Activated CD4-positive, alpha-beta T cell treated with anti-CD3 and anti-CD28 coated beads for 36 hours (primary cell): ENCODE data around the gene CLEC20A. TPM values are rescaled to one million over a fixed set of nuclear protein-coding genes. Genes with fewer than 3 reads are reported as not detected.

Experiments used
- ATAC-seq: fragments of 200-7000 bp; cut with Tn5 transposase; one replicate; pipeline ENCODE4 v1.10.0; 2021; ENCODE audit warnings: mild to moderate bottlenecking, moderate library complexity
- CTCF ChIA-PET: fragments of 350-600 bp; sonication (Branson Sonifier 250); formaldehyde crosslinking; loops from one replicate; lab custom pipeline; 2021; ENCODE audit warnings: antibody characterized with exemption; lab: Charles Lee
- POLR2A ChIA-PET: fragments of 350-600 bp; sonication (Branson Sonifier 250); formaldehyde crosslinking; loops from one replicate; lab custom pipeline; 2021; ENCODE audit warnings: antibody characterized with exemption, inconsistent platforms; lab: Charles Lee
- DNase-seq: peaks from one replicate; pipeline ENCODE4 v3.0.0-alpha.2; 2020
- H3K27ac Mint-ChIP-seq: one replicate; pipeline ENCODE4 v1.8.0; 2021; ENCODE audit warnings: mixed read lengths
- H3K27me3 Mint-ChIP-seq: one replicate; pipeline ENCODE4 v1.8.0; 2021; ENCODE audit warnings: mixed read lengths
- H3K36me3 Mint-ChIP-seq: one replicate; pipeline ENCODE4 v1.8.0; 2021; ENCODE audit warnings: low read depth, mixed read lengths
- H3K4me1 Mint-ChIP-seq: one replicate; pipeline ENCODE4 v1.8.0; 2021; ENCODE audit warnings: mixed read lengths
- H3K4me3 Mint-ChIP-seq: one replicate; pipeline ENCODE4 v1.8.0; 2021; ENCODE audit warnings: mild to moderate bottlenecking, moderate library complexity, mixed read lengths
- H3K9me3 Mint-ChIP-seq: one replicate; pipeline ENCODE4 v1.8.0; 2021; ENCODE audit warnings: low read depth, mixed read lengths
- intact Hi-C, 2 experiments: fragments of 100-400 bp; cut with DNase I in 1 of 2; cut with micrococcal nuclease in 1 of 2; formaldehyde crosslinking; loops; one replicate each; pipeline versions ENCODE4 v1.14.2 to v1.15.1; 2022 to 2024; cut with DNase I, micrococcal nuclease
- total RNA-seq, 2 experiments: library from RNA; stranded (reverse); gene quantifications; one replicate each; pipeline ENCODE4 v1.2.3, GENCODE V29; 2021

The CLEC20A gene
- total RNA-seq, 2 experiments from 2014 or later: not detected

DNA sequence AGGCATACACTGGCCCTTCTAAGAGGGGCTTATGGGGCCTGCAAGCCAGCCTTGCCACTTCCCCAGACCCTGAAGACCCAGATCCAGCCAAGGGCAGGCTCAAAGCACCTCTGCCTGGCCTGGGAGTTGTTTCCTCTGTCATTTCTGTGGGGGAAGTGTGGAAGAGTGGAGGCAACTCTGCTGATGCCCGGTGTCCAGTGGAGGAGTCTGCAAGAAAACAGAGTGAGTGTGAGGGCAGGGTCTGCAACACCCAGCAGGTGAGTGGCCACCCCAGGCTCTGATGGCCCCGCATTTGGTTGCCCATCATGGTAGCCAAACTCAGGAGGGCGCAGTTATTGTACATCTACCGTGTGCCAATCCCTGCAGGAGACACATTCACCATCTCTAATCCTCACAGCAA lies 8.4 kb downstream of the CLEC20A start:
- ChIA-PET POLR2A (no interaction called here), CTCF (interaction anchor here (1.0 kb wide), 1 partner anchor 13 kb away, joined by 3 read pairs; no protein-coding TSS in a partner anchor)
- ATAC-seq (no peak), DNase-seq (no peak)
- H3K36me3 Mint-ChIP-seq: no peaks in the 10 kb centered on the region
- H3K4me3 Mint-ChIP-seq: no peak overlapping the region
- intact Hi-C loops: no loop called here
- H3K9me3 Mint-ChIP-seq: no peaks in the 10 kb centered on the region
- no peaks in the 10 kb centered on the region for H3K4me1 Mint-ChIP-seq
- no peak overlapping the region for H3K27ac Mint-ChIP-seq
- H3K27me3 Mint-ChIP-seq: peaks cover 18% of the 10 kb centered on the region

DNA sequence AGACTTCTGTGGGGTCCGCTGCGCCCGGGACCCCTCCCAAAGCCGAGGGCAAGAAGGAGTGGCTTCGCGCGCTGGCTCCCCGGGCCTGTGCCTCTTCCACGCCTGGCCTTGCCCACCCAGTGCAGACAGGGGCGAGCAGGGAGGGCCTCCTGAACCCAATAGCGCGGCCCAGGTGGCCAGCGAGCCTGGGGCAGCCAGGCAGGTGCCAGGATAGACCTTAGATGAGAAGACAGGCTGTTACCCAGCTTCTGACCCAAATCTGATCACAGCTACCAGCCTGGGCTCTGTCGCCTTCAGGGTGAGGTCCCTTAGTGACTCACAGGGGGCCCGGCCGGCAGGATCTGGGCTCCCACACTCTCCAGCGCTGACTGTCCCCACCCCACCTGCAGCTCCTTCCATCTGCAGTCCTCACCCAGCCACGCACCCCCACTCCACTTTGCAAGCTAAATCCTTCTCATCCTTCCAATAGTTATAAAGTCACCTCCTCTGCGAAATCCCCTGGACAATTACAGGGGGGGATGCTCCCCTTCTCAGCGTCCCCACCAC lies 9.6 kb downstream of the CLEC20A start:
- Mint-ChIP-seq H3K27ac (no peak overlapping the region), H3K4me1 (no peaks in the 10 kb centered on the region), H3K36me3 (no peaks in the 10 kb centered on the region), H3K27me3 (peaks cover 18% of the 10 kb centered on the region), H3K4me3 (no peak overlapping the region), H3K9me3 (no peaks in the 10 kb centered on the region)
- no peak for DNase-seq
- no peak for ATAC-seq
- intact Hi-C loops: no loop called here
- ChIA-PET CTCF (interaction anchor here (1.0 kb wide), 1 partner anchor 14 kb away, joined by 3 read pairs; no protein-coding TSS in a partner anchor), POLR2A (no interaction called here)

DNA sequence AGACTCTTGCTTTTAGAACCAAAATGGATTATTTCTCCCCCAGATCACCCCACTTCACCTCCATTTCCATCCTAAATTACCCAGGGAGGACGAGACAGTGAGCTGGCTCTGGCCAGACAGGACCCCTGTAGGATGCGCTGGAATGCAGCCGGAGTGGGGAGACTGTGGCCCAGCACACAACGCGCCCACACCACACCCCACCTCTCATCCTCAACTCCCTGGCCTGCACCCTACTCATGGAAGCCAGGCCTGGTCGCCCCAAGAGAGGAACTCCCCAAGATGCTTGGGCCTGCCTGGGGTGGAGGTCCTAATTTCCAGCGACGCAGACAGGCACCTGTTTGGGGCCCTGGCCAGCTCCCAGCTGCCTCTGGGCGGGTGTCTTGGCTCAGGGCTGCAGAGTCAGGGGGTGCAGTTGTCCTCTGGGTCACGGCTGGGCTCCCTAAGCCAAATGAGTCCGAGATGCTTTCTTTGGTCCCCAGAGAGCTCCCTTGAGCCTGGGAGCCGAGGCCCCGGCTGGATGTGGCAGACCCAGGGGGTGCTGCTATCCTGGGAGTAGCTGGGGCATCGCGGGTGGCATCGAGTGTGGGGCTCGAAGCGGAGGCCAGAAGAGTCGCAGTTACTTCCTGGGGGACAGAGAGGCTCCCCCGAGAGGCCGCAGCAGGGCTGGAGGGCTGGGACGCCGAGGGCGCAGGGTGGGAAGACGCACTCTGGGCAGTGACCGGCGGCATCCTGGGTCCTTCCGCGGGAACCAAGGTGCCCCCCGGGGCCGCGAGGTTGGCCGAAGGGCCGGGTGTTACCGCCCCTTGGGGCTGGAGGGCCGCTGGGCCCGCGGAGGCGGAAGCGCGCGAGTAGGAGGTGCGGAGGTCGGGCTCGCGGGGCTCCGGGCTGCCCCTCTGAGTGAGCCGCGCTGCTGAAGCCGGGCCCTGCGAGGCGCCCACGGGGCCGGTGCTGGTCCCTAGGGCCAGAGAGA lies 10.4 kb downstream of the CLEC20A start:
- POLR2A ChIA-PET: no interaction called here
- no peak for DNase-seq
- Mint-ChIP-seq H3K27ac (no peak overlapping the region), H3K36me3 (no peaks in the 10 kb centered on the region), H3K9me3 (no peaks in the 10 kb centered on the region), H3K27me3 (peaks cover 18% of the 10 kb centered on the region), H3K4me3 (no peak overlapping the region), H3K4me1 (no peaks in the 10 kb centered on the region)
- CTCF ChIA-PET: no interaction called here
- intact Hi-C loops: no loop called here
- no peak for ATAC-seq

DNA sequence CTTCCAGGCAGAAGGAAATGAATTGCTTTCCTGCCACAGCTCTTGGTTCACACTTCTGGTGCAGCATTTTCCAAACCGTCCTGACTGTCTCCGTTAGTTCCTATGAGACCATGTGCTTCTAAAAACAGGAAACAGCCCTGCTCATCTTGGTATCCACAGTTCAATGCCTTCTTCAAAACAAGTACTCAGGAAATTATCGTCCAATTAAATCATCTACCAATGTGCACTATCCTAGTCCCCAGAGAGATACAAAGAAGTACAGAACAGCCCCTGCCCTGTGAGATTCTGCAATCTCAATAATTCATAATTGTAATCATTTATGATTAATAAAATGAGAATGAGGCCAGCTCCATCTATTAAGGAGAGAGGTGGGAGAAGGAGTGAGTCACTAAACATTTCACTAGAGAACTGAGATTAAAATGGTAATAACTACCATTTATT lies 11.2 kb downstream of the CLEC20A start:
- no peaks in the 10 kb centered on the region for H3K4me1 Mint-ChIP-seq

DNA sequence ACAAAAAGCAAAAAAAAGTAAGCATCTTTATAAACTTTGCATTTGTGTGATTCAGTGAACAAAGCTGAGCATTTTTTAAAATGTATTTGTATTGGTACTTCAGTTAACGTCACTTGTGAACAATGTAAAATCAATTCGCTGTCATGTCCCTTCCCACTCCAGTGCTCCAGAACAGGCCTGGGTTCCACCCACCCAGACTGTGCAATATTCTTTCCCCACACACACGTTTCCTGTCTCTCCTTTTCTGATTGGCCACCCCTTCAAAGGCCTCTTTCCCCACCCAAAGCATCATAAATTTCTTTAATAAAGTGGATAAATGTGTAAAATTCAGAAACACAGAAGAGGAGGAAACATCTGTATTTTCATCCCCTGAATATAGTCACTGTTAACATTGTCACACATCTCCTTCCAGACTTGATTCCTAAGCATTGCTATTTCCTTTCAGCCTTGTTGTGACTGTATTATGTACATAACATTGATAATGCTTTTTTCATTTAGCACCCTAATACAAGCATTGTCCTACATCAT lies 12.0 kb downstream of the CLEC20A start:
- ATAC-seq (no peak), DNase-seq (no peak)
- Mint-ChIP-seq H3K27me3 (peaks cover 20% of the 10 kb centered on the region), H3K9me3 (no peaks in the 10 kb centered on the region), H3K27ac (no peak overlapping the region), H3K4me1 (no peaks in the 10 kb centered on the region), H3K36me3 (no peaks in the 10 kb centered on the region), H3K4me3 (no peak overlapping the region)
- ChIA-PET POLR2A (no interaction called here), CTCF (no interaction called here)
- intact Hi-C loops: no loop called here

More for the DNA sequence above, 11.2 kb downstream of the CLEC20A start:
- Mint-ChIP-seq H3K36me3 (no peaks in the 10 kb centered on the region), H3K27me3 (peaks cover 18% of the 10 kb centered on the region), H3K9me3 (no peaks in the 10 kb centered on the region), H3K4me3 (no peak overlapping the region), H3K27ac (no peak overlapping the region)
- ATAC-seq (no peak), DNase-seq (no peak)
- ChIA-PET CTCF (no interaction called here), POLR2A (no interaction called here)
- intact Hi-C loops: no loop called here

DNA sequence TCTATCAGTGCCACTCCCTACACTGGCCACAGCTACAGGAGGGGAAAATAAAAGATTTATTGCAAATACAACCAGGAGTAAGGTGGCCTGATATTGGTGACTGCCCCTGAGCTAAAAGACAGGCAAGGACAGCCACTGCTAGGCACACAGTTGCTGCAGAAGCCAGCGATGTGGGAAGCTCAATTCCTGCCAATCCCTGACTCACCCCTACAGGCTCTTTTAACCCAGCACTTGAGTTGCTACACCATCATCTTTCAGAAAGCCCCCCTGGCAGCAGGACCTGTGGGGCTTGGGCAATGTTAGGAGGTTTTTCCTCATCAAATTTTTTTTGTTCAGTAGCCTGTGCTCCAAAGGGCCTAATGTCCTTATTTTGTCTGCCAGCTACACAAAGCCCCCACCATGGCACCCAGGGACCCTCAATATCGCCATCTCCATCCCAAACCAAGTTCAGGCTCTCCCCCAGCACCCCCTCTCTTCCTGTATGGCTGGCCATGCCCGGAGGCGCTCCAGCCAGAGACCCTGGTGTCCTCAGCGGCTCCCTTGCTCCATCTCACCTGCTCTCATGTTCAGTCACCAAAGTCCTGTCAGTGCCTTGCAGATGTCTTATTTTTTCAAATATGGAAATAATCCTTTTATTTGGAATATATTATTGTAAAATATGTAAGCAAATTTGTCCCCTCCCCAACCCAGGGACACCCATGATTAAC lies 13.4 kb downstream of the CLEC20A start:
- DNase-seq (no peak), ATAC-seq (no peak)
- H3K36me3 Mint-ChIP-seq: no peaks in the 10 kb centered on the region
- H3K27me3 Mint-ChIP-seq: peaks cover 15% of the 10 kb centered on the region
- intact Hi-C loops: no loop called here
- POLR2A ChIA-PET: no interaction called here
- no peak overlapping the region for H3K27ac Mint-ChIP-seq
- CTCF ChIA-PET: no interaction called here
- H3K9me3 Mint-ChIP-seq: no peaks in the 10 kb centered on the region
- no peaks in the 10 kb centered on the region for H3K4me1 Mint-ChIP-seq
- H3K4me3 Mint-ChIP-seq: no peak overlapping the region

DNA sequence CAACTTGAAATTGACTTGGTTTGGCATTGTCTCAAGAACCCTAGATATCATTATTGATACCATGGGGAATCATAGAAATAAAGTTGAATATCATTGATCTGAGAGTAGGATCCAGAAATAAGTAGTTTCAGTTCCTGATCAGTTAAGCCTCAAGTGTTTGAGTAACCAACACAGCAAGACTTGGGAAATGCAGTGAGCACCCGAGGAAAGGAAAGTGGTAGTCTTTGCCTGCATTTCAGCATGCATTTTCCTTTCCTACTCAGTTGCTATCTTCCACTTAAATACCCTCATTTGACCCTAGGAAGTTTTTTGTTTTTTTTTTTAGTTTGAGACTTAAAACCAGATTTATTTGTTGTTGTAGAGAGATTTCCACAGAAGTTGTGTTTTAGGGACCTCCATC lies 18.9 kb downstream of the CLEC20A start:
- no peaks in the 10 kb centered on the region for H3K36me3 Mint-ChIP-seq
- peaks cover 5% of the 10 kb centered on the region for H3K27me3 Mint-ChIP-seq
- H3K4me3 Mint-ChIP-seq: no peak overlapping the region
- H3K27ac Mint-ChIP-seq: no peak overlapping the region
- POLR2A ChIA-PET: no interaction called here
- H3K9me3 Mint-ChIP-seq: no peaks in the 10 kb centered on the region
- ATAC-seq (no peak), DNase-seq (no peak)
- CTCF ChIA-PET: no interaction called here
- intact Hi-C loops: no loop called here
- H3K4me1 Mint-ChIP-seq: no peaks in the 10 kb centered on the region

DNA sequence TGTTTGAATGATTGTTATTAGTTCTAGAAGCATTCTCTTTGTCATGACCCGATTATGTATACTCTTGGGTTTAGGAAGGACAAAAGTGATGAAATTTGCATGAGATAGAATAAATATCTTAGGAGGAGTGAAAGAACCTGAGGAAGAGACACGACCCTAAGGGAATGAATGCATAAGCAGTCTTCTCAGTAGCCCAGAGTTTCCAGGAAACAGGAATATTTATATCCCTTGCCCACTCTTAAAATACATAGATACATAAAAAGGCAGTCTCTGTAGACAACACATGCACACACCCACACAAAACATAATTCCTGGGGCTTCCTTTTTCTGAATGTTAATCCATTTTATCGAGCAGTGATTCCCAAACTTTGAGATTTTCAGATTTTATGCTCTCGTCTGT lies 19.4 kb downstream of the CLEC20A start:
- no peak overlapping the region for H3K4me3 Mint-ChIP-seq
- peaks cover 9% of the 10 kb centered on the region for H3K27me3 Mint-ChIP-seq
- H3K36me3 Mint-ChIP-seq: no peaks in the 10 kb centered on the region
- ATAC-seq (no peak), DNase-seq (no peak)
- ChIA-PET CTCF (no interaction called here), POLR2A (no interaction called here)
- intact Hi-C loops: no loop called here
- no peaks in the 10 kb centered on the region for H3K4me1 Mint-ChIP-seq
- H3K27ac Mint-ChIP-seq: no peak overlapping the region
- H3K9me3 Mint-ChIP-seq: no peaks in the 10 kb centered on the region

DNA sequence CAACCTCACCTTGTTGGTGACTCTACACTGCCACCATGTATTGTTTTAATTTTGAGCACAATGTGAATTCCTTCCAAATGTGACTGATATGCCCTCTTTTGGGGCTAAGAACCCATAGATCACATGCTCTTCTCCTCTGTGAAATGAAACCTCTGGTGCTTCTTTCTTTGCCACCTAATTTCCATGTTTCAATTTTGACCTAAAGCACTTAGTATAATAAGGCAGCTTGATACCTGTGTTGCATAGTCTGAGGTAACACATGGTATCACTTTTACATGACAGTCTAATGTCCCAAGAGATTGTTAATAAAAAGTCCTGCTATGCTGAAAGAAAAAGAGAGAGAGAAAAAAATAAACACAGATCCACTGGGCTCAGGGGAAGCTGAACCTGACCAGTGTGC lies 24.2 kb downstream of the CLEC20A start:
- ATAC-seq (no peak), DNase-seq (no peak)
- Mint-ChIP-seq H3K27me3 (peaks cover 9% of the 10 kb centered on the region), H3K9me3 (no peaks in the 10 kb centered on the region), H3K36me3 (no peaks in the 10 kb centered on the region), H3K4me3 (no peak overlapping the region), H3K4me1 (no peaks in the 10 kb centered on the region), H3K27ac (no peak overlapping the region)
- intact Hi-C loops: no loop called here
- POLR2A ChIA-PET: no interaction called here
- CTCF ChIA-PET: no interaction called here

DNA sequence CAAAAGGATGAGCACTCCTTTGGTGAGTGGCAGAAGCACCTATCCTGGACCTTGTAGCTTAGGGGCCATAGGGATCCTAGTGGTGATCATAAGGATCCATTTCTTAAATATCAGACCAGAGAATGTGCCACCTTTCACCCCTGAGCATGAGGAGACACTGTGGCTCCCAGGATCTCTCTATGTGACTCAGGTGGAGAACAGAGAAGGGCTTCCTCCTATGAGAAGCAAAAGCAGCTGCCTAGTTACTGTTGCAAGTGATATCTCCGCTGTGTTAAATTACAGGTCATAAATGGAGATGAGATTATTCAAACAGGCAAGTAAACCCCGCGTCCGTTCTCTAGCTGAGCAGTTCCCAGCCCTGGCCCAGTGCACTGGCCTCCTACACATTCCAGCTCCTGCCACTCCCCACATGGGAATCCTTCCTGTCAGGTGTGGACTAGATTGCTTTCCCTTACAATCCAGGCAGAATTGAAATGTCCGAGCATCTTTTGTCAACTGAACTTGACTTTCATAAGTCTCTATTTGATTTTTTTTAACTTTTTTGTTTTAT lies 26.3 kb downstream of the CLEC20A start:
- Mint-ChIP-seq H3K27ac (no peak overlapping the region), H3K4me1 (no peaks in the 10 kb centered on the region), H3K36me3 (no peaks in the 10 kb centered on the region), H3K4me3 (no peak overlapping the region), H3K9me3 (no peaks in the 10 kb centered on the region), H3K27me3 (peaks cover 9% of the 10 kb centered on the region)
- intact Hi-C loops: no loop called here
- ChIA-PET POLR2A (no interaction called here), CTCF (interaction anchor here (1.3 kb wide), 1 partner anchor 41 kb away, joined by 3 read pairs; no protein-coding TSS in a partner anchor)
- ATAC-seq (no peak), DNase-seq (no peak)

DNA sequence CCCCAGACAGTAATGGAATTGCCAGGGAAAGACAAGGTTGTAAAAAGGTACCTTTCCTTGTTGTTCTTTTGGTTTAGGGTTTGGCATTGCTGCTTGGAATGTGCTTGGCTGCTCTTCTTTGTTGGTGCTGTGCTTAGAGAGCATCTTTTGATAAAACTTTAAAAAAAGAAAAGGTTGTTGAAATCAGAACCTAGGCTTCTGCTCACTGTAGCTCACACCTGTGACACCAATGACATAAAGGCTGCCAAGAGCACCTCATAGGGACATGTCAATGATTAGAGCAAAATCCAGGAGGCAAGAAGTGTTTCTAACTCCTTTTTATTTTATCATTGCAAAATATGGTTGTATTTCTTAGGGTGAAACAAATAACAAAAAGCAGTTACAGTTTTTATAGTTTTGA lies 28.9 kb downstream of the CLEC20A start:
- DNase-seq: no peak
- ChIA-PET CTCF (no interaction called here), POLR2A (no interaction called here)
- Mint-ChIP-seq H3K27me3 (peaks cover 7% of the 10 kb centered on the region), H3K27ac (no peak overlapping the region), H3K9me3 (no peaks in the 10 kb centered on the region), H3K36me3 (no peaks in the 10 kb centered on the region), H3K4me1 (no peaks in the 10 kb centered on the region), H3K4me3 (no peak overlapping the region)
- intact Hi-C loops: no loop called here
- ATAC-seq: no peak
